Measurements from ENCODE around the gene PAK3. TPM values are rescaled to one million over a fixed set of nuclear protein-coding genes. Genes with fewer than 3 reads are reported as not detected.

Gene PAK3
- polyA plus RNA-seq, 3 donors = 0.19 to 7.2 (median 1.0) TPM

GRCh38 chrX:111123606-111124179 is 27.7 kb downstream of the PAK3 start:
- 68 to 96% (median 87%) methylated on average over 2 of the region's 2 CpGs for WGBS, 3 donors
- no peak overlapping the region for H3K27ac ChIP-seq (ENCODE audit: low read depth, low read length)

GRCh38 chrX:111124418-111124817 is 28.4 kb downstream of the PAK3 start:
- 63 to 76% (median 63%) methylated on average over 2 of the region's 2 CpGs for WGBS, 3 donors
- H3K27ac ChIP-seq (ENCODE audit: low read depth, low read length) = no peak overlapping the region

GRCh38 chrX:111127038-111127437 is 31.0 kb downstream of the PAK3 start:
- H3K27ac ChIP-seq (ENCODE audit: low read depth, low read length) = no peak overlapping the region

GRCh38 chrX:111129921-111130320 is 33.9 kb downstream of the PAK3 start:
- H3K27ac ChIP-seq (ENCODE audit: low read depth, low read length) = no peak overlapping the region
- WGBS, 3 donors = 68 to 100% (median 93%) methylated on average over 1 of the region's 1 CpG

GRCh38 chrX:111131572-111131971 is 35.6 kb downstream of the PAK3 start:
- H3K27ac ChIP-seq (ENCODE audit: low read depth, low read length) = no peak overlapping the region

GRCh38 chrX:111133389-111133788 is 37.4 kb downstream of the PAK3 start:
- no peak overlapping the region for H3K27ac ChIP-seq (ENCODE audit: low read depth, low read length)

GRCh38 chrX:111145878-111146277 is 49.9 kb downstream of the PAK3 start:
- no peak overlapping the region for H3K27ac ChIP-seq (ENCODE audit: low read depth, low read length)

GRCh38 chrX:111151764-111152163 is 55.8 kb downstream of the PAK3 start:
- H3K27ac ChIP-seq (ENCODE audit: low read depth, low read length) = no peak overlapping the region
- 72 to 93% (median 81%) methylated on average over 3 of the region's 3 CpGs for WGBS, 3 donors

- WGBS, 3 donors = 43 to 73% (median 69%) methylated on average over 3 of the region's 3 CpGs
- H3K27ac ChIP-seq (ENCODE audit: low read depth, low read length) = no peak overlapping the region
Observed at GRCh38 chrX:111159232-111159631, 63.2 kb downstream of the PAK3 start.

GRCh38 chrX:111164728-111165127 is 68.7 kb downstream of the PAK3 start:
- H3K27ac ChIP-seq (ENCODE audit: low read depth, low read length) = no peak overlapping the region
- 27 to 63% (median 61%) methylated on average over 3 of the region's 3 CpGs for WGBS, 3 donors

GRCh38 chrX:111165902-111166301 is 69.9 kb downstream of the PAK3 start:
- 86 to 96% (median 92%) methylated on average over 1 of the region's 1 CpG for WGBS, 3 donors
- no peak overlapping the region for H3K27ac ChIP-seq (ENCODE audit: low read depth, low read length)

- no peak overlapping the region for H3K27ac ChIP-seq (ENCODE audit: low read depth, low read length)
- 57 to 93% (median 59%) methylated on average over 3 of the region's 3 CpGs for WGBS, 3 donors
Observed at GRCh38 chrX:111167334-111167733, 71.3 kb downstream of the PAK3 start.

- no peak overlapping the region for H3K27ac ChIP-seq (ENCODE audit: low read depth, low read length)
Observed at GRCh38 chrX:111168314-111168713, 72.3 kb downstream of the PAK3 start.

GRCh38 chrX:111169141-111169540 is 73.2 kb downstream of the PAK3 start:
- 69 to 76% (median 74%) methylated on average over 2 of the region's 2 CpGs for WGBS, 3 donors
- no peak overlapping the region for H3K27ac ChIP-seq (ENCODE audit: low read depth, low read length)

More at GRCh38 chrX:111168314-111168713, 72.3 kb downstream of the PAK3 start:
- 58 to 84% (median 83%) methylated on average over 2 of the region's 2 CpGs for WGBS, 3 donors

- 33 to 76% (median 41%) methylated on average over 1 of the region's 1 CpG for WGBS, 3 donors
- no peak overlapping the region for H3K27ac ChIP-seq (ENCODE audit: low read depth, low read length)
Observed at GRCh38 chrX:111170017-111170416, 74.0 kb downstream of the PAK3 start.

- H3K27ac ChIP-seq (ENCODE audit: low read depth, low read length) = no peak overlapping the region
- WGBS, 3 donors = 26 to 39% (median 39%) methylated on average over 2 of the region's 2 CpGs
Observed at GRCh38 chrX:111180750-111181240, 84.8 kb downstream of the PAK3 start.

GRCh38 chrX:111181951-111182350 is 86.0 kb downstream of the PAK3 start:
- 41 to 76% (median 56%) methylated on average over 3 of the region's 3 CpGs for WGBS, 3 donors
- no peak overlapping the region for H3K27ac ChIP-seq (ENCODE audit: low read depth, low read length)

- H3K27ac ChIP-seq (ENCODE audit: low read depth, low read length) = no peak overlapping the region
Observed at GRCh38 chrX:111182997-111183396, 87.0 kb downstream of the PAK3 start.

- 75 to 95% (median 90%) methylated on average over 2 of the region's 2 CpGs for WGBS, 3 donors
- no peak overlapping the region for H3K27ac ChIP-seq (ENCODE audit: low read depth, low read length)
Observed at GRCh38 chrX:111191598-111191997, 95.6 kb downstream of the PAK3 start.

GRCh38 chrX:111199505-111199904 is 103.5 kb downstream of the PAK3 start:
- no peak overlapping the region for H3K27ac ChIP-seq (ENCODE audit: low read depth, low read length)
- WGBS, 3 donors = 59 to 82% (median 80%) methylated on average over 2 of the region's 2 CpGs

- 56 to 89% (median 83%) methylated on average over 3 of the region's 3 CpGs for WGBS, 3 donors
- no peak overlapping the region for H3K27ac ChIP-seq (ENCODE audit: low read depth, low read length)
Observed at GRCh38 chrX:111200327-111200726, 104.3 kb downstream of the PAK3 start.
